Medulla oblongata (tissue), 1 donor: ENCODE measurements around the gene ENGASE.

Experiments used
- DNase-seq: peaks from one replicate; pipeline ENCODE4 v3.0.0-alpha.2; 2015; ENCODE audit errors: extremely low spot score

ENGASE gene

GRCh38 chr17:79091226-79091670 is 16.6 kb downstream of the ENGASE start:
- no peak for DNase-seq

- DNase-seq = no peak
These were observed 17.9 kb downstream of the ENGASE start for GRCh38 chr17:79092567-79092966.

GRCh38 chr17:79093270-79093669 is 18.6 kb downstream of the ENGASE start:
- DNase-seq = no peak

- DNase-seq = no peak
These were observed 19.6 kb downstream of the ENGASE start for GRCh38 chr17:79094261-79094660.

- DNase-seq = no peak
These were observed 20.9 kb downstream of the ENGASE start for GRCh38 chr17:79095345-79096055.

- no peak for DNase-seq
These were observed 21.9 kb downstream of the ENGASE start for GRCh38 chr17:79096477-79096876.

- DNase-seq = no peak
These were observed 22.8 kb downstream of the ENGASE start for GRCh38 chr17:79097226-79098055.

GRCh38 chr17:79098282-79098867 is 23.8 kb downstream of the ENGASE start:
- DNase-seq = no peak

- DNase-seq = no peak
These were observed 25.8 kb downstream of the ENGASE start for GRCh38 chr17:79100405-79100804.

GRCh38 chr17:79101111-79101673 is 26.6 kb downstream of the ENGASE start:
- DNase-seq = no peak

GRCh38 chr17:79102214-79102613 is 27.6 kb downstream of the ENGASE start:
- no peak for DNase-seq

GRCh38 chr17:79104898-79105600 is 30.4 kb downstream of the ENGASE start:
- DNase-seq = no peak

GRCh38 chr17:79105937-79106336 is 31.3 kb downstream of the ENGASE start:
- DNase-seq = no peak

GRCh38 chr17:79106958-79107357 is 32.3 kb downstream of the ENGASE start:
- no peak for DNase-seq

- DNase-seq = no peak
These were observed 33.0 kb downstream of the ENGASE start for GRCh38 chr17:79107499-79108231.

- no peak for DNase-seq
These were observed 33.7 kb downstream of the ENGASE start for GRCh38 chr17:79108232-79108850.

- no peak for DNase-seq
These were observed 34.2 kb downstream of the ENGASE start for GRCh38 chr17:79108870-79109269.

GRCh38 chr17:79109584-79109983 is 35.0 kb downstream of the ENGASE start:
- no peak for DNase-seq

GRCh38 chr17:79111097-79111496 is 36.5 kb downstream of the ENGASE start:
- no peak for DNase-seq

- no peak for DNase-seq
These were observed 37.8 kb downstream of the ENGASE start for GRCh38 chr17:79112471-79112870.
